ENCODE data around the gene KCNT2.

GRCh38 chr1:196557797-196558196 lies 50.4 kb downstream of the KCNT2 start:
- TF ChIP-seq CTCF (IDR thresholded peaks at IDR 0.05) (no peak), POLR2A (IDR thresholded peaks at IDR 0.05; ENCODE audit: low read depth) (no peak), POLR2AphosphoS5 (IDR thresholded peaks at IDR 0.05) (no peak), EP300 (IDR thresholded peaks at IDR 0.05) (no peak)
